ENCODE results near the gene RNF149.
"Not testable (repeated sequence)": the region's sequence is repeated elsewhere in the genome, so short reads cannot be mapped to it uniquely, and the experiment has no call there.

RNF149 gene

GRCh38 chr2:101264360-101264939, 44.1 kb downstream of the RNF149 start:
- no peak for DNase-seq (ENCODE audit: extremely low spot score, insufficient read length, low read depth)
- no peak for FAIRE-seq

- FAIRE-seq (no peak), DNase-seq (ENCODE audit: extremely low spot score, insufficient read length, low read depth) (no peak)
Measured at GRCh38 chr2:101263377-101263800, 45.1 kb downstream of the RNF149 start.

GRCh38 chr2:101262142-101262541, 46.4 kb downstream of the RNF149 start:
- no peak for FAIRE-seq
- no peak for DNase-seq (ENCODE audit: extremely low spot score, insufficient read length, low read depth)

- no peak for DNase-seq (ENCODE audit: extremely low spot score, insufficient read length, low read depth)
- FAIRE-seq, result no peak
Measured at GRCh38 chr2:101258804-101259203, 49.7 kb downstream of the RNF149 start.

DNA sequence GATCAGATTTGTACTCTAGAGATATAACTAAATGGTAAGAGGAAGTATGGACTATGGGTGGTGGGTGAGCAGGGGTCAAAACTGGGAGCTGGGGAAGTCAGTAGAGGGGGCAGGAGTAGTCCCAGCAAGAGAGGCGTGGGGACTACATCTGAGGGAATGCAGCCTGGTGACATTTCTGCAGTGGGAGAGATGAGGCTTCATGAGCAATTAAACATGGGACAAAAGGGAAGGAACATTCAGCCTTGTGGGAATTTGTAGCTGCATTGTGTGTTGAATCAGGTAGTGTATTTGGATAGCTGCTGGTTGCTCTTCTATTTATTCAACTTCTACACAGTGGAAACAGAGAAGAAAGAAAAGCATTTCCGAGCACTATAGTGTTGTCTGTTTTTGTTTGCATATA, 52.2 kb downstream of the RNF149 start:
- FAIRE-seq, result no peak
- DNase-seq (ENCODE audit: extremely low spot score, insufficient read length, low read depth), result no peak

DNA sequence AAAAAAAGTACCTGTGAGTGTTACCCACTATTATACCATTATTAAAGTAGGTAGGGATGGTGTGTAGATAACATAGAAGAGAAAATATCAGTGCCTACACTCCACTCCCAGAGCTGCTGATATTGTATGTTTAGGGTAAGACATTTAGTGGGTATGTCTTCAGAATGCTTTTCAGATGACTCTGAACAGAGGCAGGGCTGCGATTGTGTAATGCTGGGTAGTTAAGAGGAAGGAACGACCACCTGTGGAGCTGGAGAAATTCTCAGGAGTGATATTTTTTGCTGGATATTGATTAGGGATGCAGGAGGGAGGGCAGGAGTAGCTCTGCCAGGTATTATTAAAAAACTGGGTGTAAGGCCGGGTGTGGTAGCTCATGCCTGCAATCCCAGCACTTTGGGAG, 53.0 kb downstream of the RNF149 start:
- FAIRE-seq, result no peak

GRCh38 chr2:101253703-101254450, 54.6 kb downstream of the RNF149 start:
- DNase-seq (ENCODE audit: extremely low spot score, insufficient read length, low read depth), result no peak
- no peak for FAIRE-seq

More for the DNA sequence above, 53.0 kb downstream of the RNF149 start:
- no peak for DNase-seq (ENCODE audit: extremely low spot score, insufficient read length, low read depth)

DNA sequence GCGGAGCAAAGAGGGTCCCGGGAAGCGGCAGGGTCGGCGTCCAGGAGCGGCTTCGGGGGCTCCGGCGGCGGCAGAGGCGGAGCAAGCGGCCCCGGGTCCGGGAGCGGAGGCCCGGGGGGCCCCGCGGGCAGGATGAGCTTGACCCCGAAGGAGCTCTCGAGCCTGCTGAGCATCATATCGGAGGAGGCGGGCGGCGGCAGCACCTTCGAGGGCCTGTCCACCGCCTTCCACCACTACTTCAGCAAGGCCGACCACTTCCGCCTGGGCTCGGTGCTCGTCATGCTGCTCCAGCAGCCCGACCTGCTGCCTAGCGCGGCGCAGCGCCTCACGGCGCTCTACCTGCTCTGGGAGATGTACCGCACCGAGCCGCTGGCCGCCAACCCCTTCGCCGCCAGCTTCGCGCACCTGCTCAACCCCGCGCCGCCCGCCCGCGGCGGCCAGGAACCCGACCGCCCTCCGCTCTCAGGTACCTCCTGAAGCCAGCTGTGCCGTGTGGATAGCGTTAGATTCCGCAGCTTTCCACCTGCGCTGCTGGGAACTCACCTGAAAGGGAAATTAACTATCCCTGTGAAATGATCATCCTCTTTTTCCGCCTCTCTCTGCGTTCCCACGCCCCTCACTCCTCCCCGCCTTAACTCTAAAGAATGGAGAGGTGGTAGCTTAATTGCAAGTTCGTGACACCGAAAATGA, 55.3 kb downstream of the RNF149 start:
- FAIRE-seq (peak; percentile 42), DNase-seq (ENCODE audit: extremely low spot score, insufficient read length, low read depth) (peak; percentile 44)

GRCh38 chr2:101252408-101253012, 56.0 kb downstream of the RNF149 start, which contains the start of gene CNOT11:
Gene CNOT11 (plus strand): TSS chr2:101252886. CDS start chr2:101252965, 79 bp downstream.
- peak; percentile 97 for FAIRE-seq

GRCh38 chr2:101251844-101252407, 56.6 kb downstream of the RNF149 start:
- FAIRE-seq, result no peak
- no peak for DNase-seq (ENCODE audit: extremely low spot score, insufficient read length, low read depth)

More at GRCh38 chr2:101252408-101253012, 56.0 kb downstream of the RNF149 start, which contains the start of gene CNOT11:
- peak; percentile 88 for DNase-seq (ENCODE audit: extremely low spot score, insufficient read length, low read depth)

DNA sequence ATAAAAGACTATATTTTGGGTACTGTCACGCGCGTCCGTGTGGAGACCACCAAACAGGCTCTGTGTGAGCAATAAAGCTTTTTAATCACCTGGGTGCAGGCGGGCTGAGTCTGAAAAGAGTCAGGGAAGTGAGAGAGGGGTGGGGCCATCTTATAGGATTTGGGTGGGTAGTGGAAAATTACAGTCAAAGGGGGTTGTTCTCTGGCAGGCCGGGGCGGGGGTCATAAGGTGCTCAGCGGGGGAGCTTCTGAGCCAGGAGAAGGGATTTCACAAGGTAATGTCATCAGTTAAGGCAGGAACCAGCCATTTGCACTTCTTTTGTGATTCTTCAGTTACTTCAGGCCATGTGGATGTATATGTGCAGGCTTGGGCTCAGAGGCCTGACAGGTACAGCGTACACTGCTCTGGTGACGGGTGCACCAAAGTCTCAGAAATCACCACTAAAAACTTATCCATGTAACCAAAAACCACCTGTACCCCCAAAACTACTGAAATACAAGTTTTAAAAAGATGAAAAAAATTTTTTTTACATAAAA, 57.2 kb downstream of the RNF149 start:
- not testable (repeated sequence) for FAIRE-seq; DNase-seq (ENCODE audit: extremely low spot score, insufficient read length, low read depth)

DNA sequence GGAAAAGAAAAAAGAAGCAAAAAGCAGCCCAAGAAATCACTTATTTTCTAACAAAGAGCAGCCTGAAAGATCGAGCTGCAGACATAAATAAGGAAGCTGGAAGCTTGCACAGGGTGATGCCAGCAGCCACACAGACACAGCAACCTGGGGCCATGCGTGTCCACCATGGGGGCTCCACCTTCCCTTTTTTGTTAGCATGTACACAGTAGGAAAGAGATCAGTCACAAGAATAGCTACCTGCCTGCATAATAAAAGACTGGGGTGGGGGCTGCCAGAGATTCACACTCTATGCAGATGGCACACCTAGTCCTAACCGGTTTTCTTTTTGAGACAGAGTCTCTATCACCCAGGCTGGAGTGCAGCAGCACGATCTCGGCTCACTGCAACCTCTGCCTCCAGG, 58.7 kb downstream of the RNF149 start:
- DNase-seq (ENCODE audit: extremely low spot score, insufficient read length, low read depth) (no peak), FAIRE-seq (no peak)

GRCh38 chr2:101248756-101249155, 59.7 kb downstream of the RNF149 start:
- FAIRE-seq, result not testable (repeated sequence)

GRCh38 chr2:101245468-101245867, 63.0 kb downstream of the RNF149 start:
- not testable (repeated sequence) for FAIRE-seq; DNase-seq (ENCODE audit: extremely low spot score, insufficient read length, low read depth)

More at GRCh38 chr2:101248756-101249155, 59.7 kb downstream of the RNF149 start:
- DNase-seq (ENCODE audit: extremely low spot score, insufficient read length, low read depth), result not testable (repeated sequence)

DNA sequence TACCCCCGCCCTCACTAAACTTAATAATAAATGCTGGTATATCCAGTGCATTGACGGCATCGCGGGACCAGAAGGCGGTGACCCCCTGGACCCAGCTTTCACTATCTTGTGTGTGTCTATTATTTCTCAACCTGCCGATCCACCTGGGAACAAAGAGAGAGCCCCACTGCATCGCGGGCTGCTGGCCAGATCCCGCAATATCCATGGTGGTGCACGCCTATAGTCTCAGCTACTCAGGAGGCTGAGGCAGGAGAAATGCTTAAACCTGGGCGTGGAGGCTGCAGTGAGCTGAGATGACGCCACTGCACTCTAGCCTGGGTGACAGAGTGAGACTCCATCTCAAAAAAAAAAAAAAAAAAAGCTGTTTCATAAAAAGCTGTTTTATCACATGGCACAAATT, 63.6 kb downstream of the RNF149 start:
- FAIRE-seq; DNase-seq (ENCODE audit: extremely low spot score, insufficient read length, low read depth): not testable (repeated sequence)

DNA sequence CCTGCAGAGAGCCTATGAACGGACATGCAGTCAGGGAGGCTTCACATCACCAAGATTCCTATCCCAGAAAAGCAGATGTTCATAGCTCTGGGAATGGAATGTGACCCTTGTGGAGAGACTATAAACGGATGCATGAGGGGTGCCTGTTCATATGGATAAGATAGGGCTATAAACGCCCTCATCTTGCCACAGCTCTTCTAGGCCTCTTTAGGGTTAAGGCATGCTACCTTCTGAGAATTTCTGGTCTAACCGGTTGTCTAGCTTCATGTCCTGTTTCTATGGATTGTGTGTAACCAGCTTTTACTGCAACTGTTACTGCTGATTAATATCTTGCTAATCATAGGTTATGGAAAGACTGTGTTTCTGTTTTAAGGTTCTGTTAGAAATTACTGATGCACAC, 64.1 kb downstream of the RNF149 start:
- not testable (repeated sequence) for FAIRE-seq; DNase-seq (ENCODE audit: extremely low spot score, insufficient read length, low read depth)

DNA sequence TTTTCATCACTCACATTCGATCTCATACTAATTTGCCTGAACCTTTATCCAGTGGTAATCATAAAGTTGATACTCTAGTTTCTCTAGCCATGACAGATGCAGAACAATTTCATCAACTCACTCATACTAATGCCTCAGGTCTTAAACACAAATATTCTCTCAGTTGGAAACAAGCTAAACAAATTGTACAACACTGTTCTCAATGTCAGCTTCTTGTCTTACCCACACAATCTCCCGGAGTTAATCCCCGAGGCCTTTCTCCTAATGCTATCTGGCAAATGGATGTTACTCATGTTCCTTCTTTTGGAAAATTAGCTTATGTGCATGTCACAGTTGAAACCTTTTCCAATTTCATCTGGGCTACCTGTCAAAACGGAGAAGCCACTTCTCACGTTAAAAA, 67.3 kb downstream of the RNF149 start:
- no peak for FAIRE-seq
- DNase-seq (ENCODE audit: extremely low spot score, insufficient read length, low read depth), result no peak

- not testable (repeated sequence) for FAIRE-seq; DNase-seq (ENCODE audit: extremely low spot score, insufficient read length, low read depth)
Measured at GRCh38 chr2:101240694-101241093, 67.8 kb downstream of the RNF149 start.

DNA sequence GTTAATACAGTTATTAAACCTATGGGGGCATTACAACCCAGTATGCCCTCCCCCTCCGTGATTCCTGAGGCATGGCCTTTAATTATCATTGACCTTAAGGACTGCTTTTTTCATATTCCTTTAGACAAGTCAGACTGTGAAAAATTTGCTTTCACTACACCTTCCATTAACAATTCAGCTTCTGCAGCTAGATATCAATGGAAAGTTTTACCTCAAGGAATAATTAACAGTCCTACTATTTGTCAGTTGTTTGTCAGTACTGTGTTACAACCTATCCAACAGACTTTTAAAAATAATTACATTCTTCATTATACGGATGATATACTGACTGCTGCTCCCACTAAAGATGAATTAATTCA, 68.8 kb downstream of the RNF149 start:
- FAIRE-seq, result not testable (repeated sequence)

More for the DNA sequence above, 68.8 kb downstream of the RNF149 start:
- DNase-seq (ENCODE audit: extremely low spot score, insufficient read length, low read depth), result not testable (repeated sequence)
